Panc1 (cell line): Measurements from ENCODE around the gene CSRNP2. TPM values are rescaled to one million over a fixed set of nuclear protein-coding genes. Genes with fewer than 3 reads are reported as not detected.

Experiments used
- ATAC-seq: fragments of 200-7000 bp; cut with Tn5 transposase; 2 replicates; pipeline ENCODE4 v1.9.1; 2020; ENCODE audit warnings: mild to moderate bottlenecking, moderate library complexity
- BruUV-seq: library from RNA; stranded (reverse); fragments of 400-500 nt; replicated peaks from 2 replicates; lab custom pipeline; 2021; lab: Mats Ljungman, UMichigan
- CTCF ChIA-PET: fragments of 300-600 bp; sonication (Branson Sonifier 250); formaldehyde crosslinking; loops from one replicate; lab custom pipeline; 2022; ENCODE audit warnings: antibody characterized with exemption; lab: Charles Lee
- POLR2A ChIA-PET: fragments of 300-600 bp; sonication (Branson Sonifier 250); formaldehyde crosslinking; loops from one replicate; lab custom pipeline; 2022; ENCODE audit warnings: antibody characterized with exemption; lab: Charles Lee
- DNase-seq: peaks from one replicate; pipeline ENCODE4 v3.0.0-alpha.2; 2010; ENCODE audit warnings: low read depth, low spot score
- H3K27ac ChIP-seq: 2 replicates; pipeline ENCODE4 v1.5.1; 2011; ENCODE audit warnings: mild to moderate bottlenecking, low read length, inconsistent platforms
- H3K27me3 ChIP-seq: fragments of 200-500 bp; sonication (Bioruptor generic); 2 replicates; pipeline ENCODE4 v1.6.0; 2014; ENCODE audit warnings: low read length, inconsistent platforms; ENCODE audit not compliant: control insufficient read depth, insufficient read depth
- H3K36me3 ChIP-seq: fragments of 200-500 bp; sonication (Bioruptor generic); 2 replicates; pipeline ENCODE4 v1.5.1; 2014; ENCODE audit warnings: inconsistent platforms, mild to moderate bottlenecking, low read length, moderate library complexity; ENCODE audit not compliant: control insufficient read depth, insufficient read depth
- H3K4me1 ChIP-seq: 2 replicates; pipeline ENCODE4 v1.5.1; 2011; ENCODE audit warnings: inconsistent platforms, mild to moderate bottlenecking, low read length, moderate library complexity; ENCODE audit not compliant: control insufficient read depth, insufficient read depth
- H3K4me3 ChIP-seq, 2 experiments: 2 replicates each; pipeline ENCODE4 v1.5.1; 2011 to 2012; ENCODE audit warnings: low read depth in 2 of 2, low read length in 2 of 2, mild to moderate bottlenecking in 2 of 2, inconsistent platforms in 1 of 2, moderate library complexity in 1 of 2
- H3K9me3 ChIP-seq: fragments of 200-500 bp; sonication (Bioruptor generic); 2 replicates; pipeline ENCODE4 v1.5.1; 2014; ENCODE audit warnings: low read depth, mild to moderate bottlenecking, inconsistent platforms, low read length, moderate library complexity; ENCODE audit not compliant: control insufficient read depth, insufficient read depth
- CTCF ChIP-seq: fragments of 450-650 bp; IDR thresholded peaks from 2 replicates; pipeline ENCODE4 v1.5.1; 2017; ENCODE audit warnings: mild to moderate bottlenecking
- POLR2AphosphoS5 ChIP-seq: IDR thresholded peaks from 2 replicates; pipeline ENCODE4 v1.6.1; 2012; ENCODE audit warnings: mild to moderate bottlenecking, low read depth, low read length, moderate library complexity
- REST ChIP-seq, 2 experiments: IDR thresholded peaks; 2 replicates each; pipeline ENCODE4 v1.6.1; 2011 to 2012; ENCODE audit warnings: low read depth in 2 of 2, control low read depth in 1 of 2, low read length in 1 of 2, mild to moderate bottlenecking in 1 of 2, moderate library complexity in 1 of 2; ENCODE audit not compliant: insufficient read depth in 1 of 2
- SIN3A ChIP-seq: IDR thresholded peaks from 2 replicates; pipeline ENCODE4 v1.6.1; 2012; ENCODE audit warnings: low read depth, mild to moderate bottlenecking, low read length, moderate library complexity, borderline replicate concordance; ENCODE audit not compliant: insufficient read depth
- TCF7L2 ChIP-seq: IDR thresholded peaks from 2 replicates; pipeline ENCODE4 v1.6.1; 2011; ENCODE audit warnings: mild to moderate bottlenecking, low read depth, low read length, inconsistent platforms
- in situ Hi-C: cut with HindIII; loops from 2 replicates; pipeline ENCODE4 v1.10.0; 2016; ENCODE audit warnings: low sequenced_read_pairs, low pct_unique_long_range_greater_than_20kb
- intact Hi-C: fragments of 100-400 bp; cut with micrococcal nuclease; formaldehyde crosslinking; loops from one replicate; pipeline ENCODE4 v1.10.0; 2022; ENCODE audit not compliant: unreplicated experiment
- total RNA-seq: library from RNA; stranded (reverse); gene quantifications from one replicate; pipeline ENCODE4 v1.2.1, GENCODE V29; 2021; ENCODE audit not compliant: unreplicated experiment

The CSRNP2 gene
- total RNA-seq, 1 experiment from 2014 or later, result 50.5 TPM

- Histone ChIP-seq H3K27me3 (no peaks in the 10 kb centered on the region), H3K36me3 (peaks cover 30% of the 10 kb centered on the region), H3K4me1 (no peaks in the 10 kb centered on the region), H3K4me3 (no peak overlapping the region), H3K9me3 (no peaks in the 10 kb centered on the region), H3K27ac (no peak overlapping the region)
- DNase-seq, result no peak
- BruUV-seq, result no TSS peak
- in situ Hi-C loops, result no loop called here
- POLR2A ChIA-PET, result no interaction called here
- intact Hi-C loops, result no loop called here
- TF ChIP-seq REST (IDR thresholded peaks at IDR 0.05; ENCODE audit: insufficient read depth in 1 of 2, low read depth in 2 of 2, low read length in 1 of 2) (no peak), CTCF (no peak), POLR2AphosphoS5 (no peak), TCF7L2 (no peak), SIN3A (no peak)
- ATAC-seq, result no peak
- CTCF ChIA-PET, result no interaction called here
These were observed 15.2 kb upstream of the CSRNP2 start for GRCh38 chr12:51098611-51099010.

DNA sequence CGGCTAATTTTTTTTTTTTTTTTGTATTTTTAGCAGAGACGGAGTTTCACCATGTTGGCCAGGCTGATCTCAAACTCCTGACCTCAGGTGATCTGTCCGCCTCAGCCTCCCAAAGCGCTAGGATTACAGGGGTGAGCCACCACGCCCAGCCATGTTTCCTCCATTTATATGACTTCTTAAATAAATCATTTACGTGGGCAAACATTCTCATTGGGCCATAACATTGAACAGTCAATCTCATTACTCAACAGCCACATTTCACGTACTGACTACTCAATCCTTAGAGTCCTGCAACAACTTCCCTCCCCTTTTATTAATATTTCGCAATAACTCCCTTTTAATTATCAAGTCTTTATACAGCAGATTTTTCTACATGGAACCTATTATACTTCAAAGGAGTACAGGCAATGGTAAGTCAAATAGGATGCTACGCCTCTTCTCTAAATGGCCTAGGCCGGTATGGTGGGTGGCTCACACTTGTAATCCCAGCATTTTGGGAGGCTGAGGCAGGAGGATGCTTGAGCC is 7.4 kb upstream of the CSRNP2 start:
- intact Hi-C loops (no loop called here), in situ Hi-C loops (no loop called here)
- no TSS peak for BruUV-seq
- no peaks in the 10 kb centered on the region for H3K9me3 ChIP-seq
- no peaks in the 10 kb centered on the region for H3K27me3 ChIP-seq
- ATAC-seq, result no peak
- ChIA-PET CTCF (no interaction called here), POLR2A (no interaction called here)
- H3K27ac ChIP-seq, result no peak overlapping the region
- no peak for TF ChIP-seq CTCF
- no peak for TF ChIP-seq REST (IDR thresholded peaks at IDR 0.05; ENCODE audit: insufficient read depth in 1 of 2, low read depth in 2 of 2, low read length in 1 of 2)
- no peak for TF ChIP-seq SIN3A
- TF ChIP-seq TCF7L2, result no peak
- no peak for TF ChIP-seq POLR2AphosphoS5
- H3K36me3 ChIP-seq, result peaks cover 10% of the 10 kb centered on the region; the same call in 1 of the 2 replicates
- H3K4me1 ChIP-seq, result no peaks in the 10 kb centered on the region
- DNase-seq, result no peak
- no peak overlapping the region for H3K4me3 ChIP-seq
